ENCODE results near the gene DBT.
A peak's percentile ranks its signal among the peaks of the same experiment; 100 is the strongest.
"Not testable (repeated sequence)": the region's sequence is repeated elsewhere in the genome, so short reads cannot be mapped to it uniquely, and the experiment has no call there.

Gene DBT

DNA sequence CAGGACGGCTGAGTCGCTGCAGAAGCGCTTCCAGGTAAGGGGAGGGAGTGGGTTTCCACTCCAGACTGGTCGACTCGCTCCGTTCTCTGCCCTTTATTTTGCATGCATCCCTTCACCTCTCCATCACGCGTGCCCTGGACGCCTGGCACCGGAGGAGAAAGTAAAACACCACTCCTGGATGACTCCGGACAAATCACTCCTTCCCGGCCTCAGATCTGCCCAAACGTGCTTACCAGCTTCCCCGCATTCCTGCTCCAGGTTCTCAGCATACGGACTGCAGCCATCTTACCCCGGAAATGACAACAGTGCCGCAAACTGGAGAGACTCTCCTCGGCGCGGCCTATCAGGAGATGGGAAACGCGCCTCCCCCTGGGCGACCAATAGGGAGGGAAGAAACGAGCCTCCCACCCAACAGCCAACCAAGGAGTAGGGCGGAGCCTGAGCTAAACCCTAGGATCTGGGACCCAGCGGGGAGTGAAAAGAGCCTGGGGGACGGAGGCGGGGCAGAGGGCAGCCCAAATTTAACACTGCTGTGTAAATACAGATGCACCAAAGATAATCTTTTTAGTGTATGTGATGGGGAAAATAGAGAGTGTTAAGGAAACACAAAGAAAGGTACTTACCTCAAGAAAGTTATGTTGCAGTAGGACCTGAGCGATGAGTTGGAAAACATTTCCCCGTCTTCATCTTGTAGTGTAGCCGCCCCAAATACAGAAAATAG, at the start of gene DBT:
TSS of gene DBT (minus strand) at position 298 of the 721 bp plus-strand sequence. CDS start at position 284, 14 bp downstream.
- DNase-seq = peak; percentile 91 to 92

DNA sequence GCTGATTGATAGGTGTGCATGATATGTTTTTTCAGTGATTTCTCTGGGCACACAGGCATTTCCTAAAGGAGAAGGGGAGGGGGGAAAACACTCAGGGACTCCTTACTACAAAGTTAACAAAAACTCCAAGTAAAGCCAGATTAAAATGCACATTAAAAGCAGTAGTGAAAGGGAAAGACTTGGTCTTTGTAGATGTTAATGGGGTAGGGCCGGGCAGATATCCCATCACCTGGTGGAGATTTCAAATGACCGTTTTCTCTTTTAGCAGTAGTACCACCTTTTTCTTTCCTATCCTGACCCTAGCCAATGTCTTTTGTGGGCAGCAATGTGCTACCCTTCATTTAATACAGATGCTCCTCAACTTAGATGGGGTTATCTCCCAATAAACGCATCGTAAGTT, 48.9 kb upstream of the DBT start:
- no peak for DNase-seq

DNA sequence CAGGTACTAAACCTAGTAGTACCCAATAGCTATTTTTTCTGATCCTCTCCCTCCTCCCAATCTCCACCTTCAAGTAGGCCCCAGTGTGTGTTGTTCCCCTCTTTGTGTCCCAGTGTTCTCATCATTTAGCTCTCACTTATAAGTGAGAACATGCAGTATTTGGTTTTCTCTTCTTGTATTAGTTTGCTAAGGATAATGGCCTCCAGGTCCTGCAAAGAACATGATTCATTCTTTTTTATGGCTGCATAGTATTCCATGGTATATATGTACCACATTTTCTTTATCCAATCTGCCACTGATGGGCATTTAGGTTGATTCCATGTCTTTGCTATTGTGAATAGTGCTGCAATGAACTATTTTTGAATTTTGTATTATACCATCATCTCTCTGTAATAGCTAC, 47.4 kb upstream of the DBT start:
- DNase-seq = not testable (repeated sequence)

DNA sequence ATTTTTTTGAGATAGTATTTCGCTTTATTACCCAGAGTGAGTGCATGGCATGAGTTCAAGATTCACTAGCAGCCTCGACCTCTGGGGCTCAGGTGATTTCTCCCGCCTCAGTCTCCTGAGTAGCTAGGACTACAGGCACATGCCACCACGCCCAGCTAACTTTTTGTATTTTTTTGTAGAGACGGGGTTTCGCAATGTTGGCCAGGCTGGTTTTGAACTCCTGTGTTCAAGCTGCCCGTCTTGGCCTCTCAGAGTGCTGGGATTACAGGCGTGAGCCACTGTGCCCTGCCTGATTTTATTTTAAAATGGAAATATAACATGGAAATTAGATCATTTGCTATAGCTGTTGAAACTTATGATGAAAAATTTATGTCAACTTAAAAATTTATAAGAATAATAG, 46.5 kb upstream of the DBT start:
- DNase-seq = no peak

DNA sequence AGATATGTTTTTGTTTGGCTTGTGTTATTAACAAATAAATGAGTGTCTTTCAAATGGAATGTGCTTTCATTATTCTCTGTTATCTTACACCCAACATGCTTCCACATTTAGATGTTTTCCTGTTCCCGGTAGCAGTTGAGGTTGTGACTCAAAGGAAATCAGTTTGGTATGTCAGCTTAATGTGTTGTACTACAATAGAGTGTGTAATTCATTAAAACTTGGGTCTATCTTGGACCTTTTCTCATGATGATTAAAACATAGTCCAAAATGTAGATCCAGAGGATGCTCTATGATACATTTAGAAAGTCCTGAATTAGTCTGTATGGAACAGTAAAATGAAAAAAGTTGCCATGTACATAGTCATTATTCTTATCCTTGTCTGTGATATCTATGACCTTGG, 43.1 kb upstream of the DBT start:
- no peak for DNase-seq

DNA sequence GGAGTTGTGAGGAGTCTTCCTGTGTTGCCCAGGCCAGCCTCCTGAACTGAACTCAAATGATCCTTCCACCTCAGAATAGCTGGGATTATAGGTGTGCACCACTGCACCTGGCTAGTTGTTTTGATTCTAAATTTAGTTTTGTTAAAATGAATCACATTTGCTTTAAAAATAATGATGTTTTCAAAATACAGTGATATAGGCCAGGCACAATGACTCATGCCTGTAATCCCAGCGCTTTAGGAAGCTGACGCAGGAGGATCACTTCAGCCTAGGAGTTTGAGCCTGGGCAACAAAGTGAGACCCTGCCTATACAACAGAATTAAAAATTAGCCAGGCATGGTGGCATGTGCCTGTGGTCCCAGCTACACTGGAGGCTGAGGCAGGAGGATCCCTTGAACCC, 40.7 kb upstream of the DBT start:
- no peak for DNase-seq

DNA sequence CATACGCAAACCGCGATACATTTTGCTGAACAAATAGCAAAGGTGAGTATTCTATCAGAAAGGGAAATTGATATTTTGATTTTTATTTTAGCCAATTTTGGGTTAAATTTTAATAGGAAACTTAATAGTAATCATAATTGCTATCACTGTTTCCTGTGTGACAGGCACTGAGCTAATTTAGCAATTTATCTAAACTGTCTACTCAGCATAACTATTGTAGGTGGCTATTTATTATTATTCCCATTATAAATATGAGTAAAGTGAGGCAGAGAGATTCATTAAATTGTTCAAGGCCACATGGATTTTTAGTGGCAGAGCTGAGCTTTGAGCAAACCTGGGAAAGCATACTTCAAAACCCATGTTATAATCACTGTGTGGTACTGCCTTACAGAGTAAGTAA, 37.5 kb upstream of the DBT start:
- no peak for DNase-seq

DNA sequence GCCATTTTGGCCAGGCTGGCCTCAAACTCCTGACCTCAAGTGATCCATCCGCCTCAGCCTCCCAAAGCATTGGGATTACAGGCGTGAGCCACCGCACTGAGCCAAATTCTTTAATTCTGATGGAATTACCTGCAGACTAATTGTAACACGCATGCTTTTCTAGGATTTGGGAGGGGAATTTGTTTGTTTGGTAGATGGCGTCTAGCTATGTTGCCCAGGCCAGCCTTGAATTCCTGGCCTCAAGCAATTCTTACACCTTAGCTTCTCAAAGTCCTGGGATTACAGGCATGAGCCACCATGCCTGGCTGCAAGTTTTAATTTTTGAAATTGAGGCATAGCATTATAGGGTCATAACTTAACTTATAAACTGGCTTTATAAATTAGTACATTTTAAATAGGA, 35.0 kb upstream of the DBT start:
- DNase-seq = no peak

DNA sequence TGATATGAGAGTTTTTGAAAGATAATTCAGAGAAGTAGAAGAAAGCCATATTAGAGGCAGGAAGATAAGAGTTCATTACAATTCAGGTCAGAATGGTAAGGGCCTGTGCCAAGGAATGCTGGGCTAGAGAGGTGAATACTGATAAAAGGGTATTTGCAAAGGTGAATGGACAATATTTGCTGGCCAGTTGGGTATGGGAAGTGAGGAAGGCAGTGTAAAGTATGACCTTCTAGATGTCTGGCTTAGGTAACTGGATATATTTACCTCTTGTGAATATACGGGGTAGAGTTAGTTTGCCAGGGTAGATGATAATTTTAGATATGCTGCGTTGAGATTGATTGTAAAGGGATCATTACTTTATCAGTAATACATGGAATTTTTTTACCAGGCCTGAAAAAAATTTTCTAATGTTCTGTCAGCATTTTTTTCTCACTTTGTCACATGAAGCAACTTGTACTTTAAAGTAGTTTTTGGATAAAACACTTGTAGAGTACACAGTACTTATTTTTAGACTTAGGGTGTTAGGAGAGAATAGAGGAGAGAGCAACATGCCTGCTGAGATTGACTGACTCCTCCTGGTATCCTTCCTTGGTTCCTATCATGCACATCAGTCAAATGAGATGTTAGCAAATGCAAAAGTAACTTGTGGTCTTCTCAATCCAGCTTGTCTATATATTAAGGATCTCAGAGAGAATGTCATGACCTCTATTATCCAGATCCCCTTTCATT, 30.5 kb upstream of the DBT start:
- DNase-seq = no peak

DNA sequence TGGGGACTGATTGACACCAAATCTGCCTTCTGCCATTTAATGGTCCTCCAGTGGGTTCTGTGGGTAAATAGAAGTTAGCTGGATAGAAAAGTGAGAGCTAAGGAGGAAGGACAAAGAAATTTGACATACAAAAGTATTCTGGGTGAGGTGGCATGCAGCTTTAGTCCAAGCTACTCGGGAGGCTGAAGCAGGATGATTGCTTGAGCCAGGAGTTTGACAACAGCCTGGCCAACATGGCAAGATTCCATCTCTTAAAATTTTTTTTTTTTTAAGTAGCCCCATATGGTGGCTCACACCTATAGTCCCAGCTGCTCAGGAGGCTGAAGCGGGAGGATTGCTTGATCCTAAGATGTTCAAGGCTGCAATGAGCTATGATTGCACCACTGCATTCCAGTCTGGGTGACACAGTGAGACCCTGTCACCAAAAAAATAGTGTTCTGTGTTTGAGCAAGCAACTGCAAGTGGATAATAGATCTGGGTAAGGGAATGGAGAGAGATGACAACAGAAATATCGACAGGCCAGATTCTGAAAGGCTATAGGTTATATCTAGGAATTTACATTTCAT, 29.8 kb upstream of the DBT start:
- no peak for DNase-seq

DNA sequence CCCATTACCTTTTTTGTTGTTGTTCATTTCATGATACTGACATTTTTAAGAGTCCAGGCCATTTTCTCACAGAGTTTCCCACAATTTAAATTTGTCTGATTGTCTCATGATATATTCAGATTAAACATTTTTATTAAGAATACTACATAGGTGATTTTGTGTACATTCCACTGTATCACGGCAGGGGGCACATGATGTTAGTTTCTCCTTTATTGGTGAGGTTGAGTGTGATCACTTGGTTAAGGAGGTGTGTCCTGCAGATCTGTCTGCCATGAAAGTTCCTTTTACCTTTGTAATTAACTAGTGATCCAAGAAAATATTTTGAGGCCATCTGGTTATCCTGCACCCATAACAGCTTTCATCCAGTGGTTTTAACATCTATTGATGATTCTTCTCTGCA, 28.2 kb upstream of the DBT start:
- DNase-seq = peak; percentile 20 to 58

DNA sequence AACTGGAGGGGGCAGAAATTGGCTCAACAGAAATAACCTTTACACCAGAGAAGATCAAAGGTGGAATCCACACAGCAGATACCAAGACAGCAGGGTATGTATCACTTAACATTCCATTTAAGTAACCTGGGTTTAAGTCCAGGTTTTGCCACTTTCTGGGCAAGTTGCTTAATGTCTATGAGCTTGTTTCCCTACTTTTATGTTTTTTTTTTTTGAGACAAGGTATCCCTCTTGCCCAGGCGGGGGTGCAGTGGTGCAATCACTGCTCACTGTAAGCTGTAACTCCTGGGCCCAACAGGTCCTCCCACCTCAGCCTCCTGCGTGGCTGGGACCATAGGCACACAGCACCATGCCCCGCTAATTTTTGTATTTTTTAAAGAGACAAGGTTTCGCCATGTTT, 18.6 kb upstream of the DBT start:
- DNase-seq = no peak

DNA sequence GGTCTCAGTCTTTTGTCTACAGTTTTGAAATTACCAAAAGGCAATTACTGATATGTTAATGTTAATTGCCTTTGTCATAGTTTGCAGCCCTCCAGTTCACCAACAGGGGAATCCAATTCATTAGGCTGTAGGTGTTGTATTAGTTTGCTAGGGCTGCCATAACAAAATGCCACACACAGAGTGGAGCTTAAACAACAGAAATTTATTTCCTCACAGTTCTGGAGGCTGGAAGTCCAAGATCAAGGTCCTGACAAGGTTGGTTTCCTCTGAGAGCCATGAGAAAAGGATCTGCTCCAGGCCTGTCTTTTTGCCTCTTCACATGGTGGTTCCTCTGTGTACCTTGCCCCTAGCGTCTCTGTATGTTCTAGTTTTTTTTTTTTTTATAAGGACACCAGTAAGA, 17.6 kb upstream of the DBT start:
- DNase-seq = no peak

DNA sequence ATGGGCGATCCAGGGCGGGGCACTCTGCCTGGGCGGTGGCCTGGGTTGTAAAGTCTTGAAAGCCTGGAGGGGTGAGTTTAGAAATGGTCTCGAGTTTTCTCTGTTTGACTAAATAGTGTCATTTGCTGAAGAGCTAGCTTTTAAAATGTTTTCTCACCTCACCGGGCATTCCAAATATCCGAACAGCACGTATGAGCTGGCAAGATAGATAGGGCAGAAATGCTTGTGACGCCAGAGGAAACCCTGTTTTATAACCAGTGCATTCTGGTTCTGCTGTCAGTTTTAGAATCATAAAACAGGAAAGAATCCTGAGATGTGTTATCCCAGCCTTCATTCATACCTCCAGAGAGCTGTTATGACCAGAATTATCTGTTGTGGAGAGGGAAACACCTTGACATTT, 17.1 kb upstream of the DBT start:
- no peak for DNase-seq

DNA sequence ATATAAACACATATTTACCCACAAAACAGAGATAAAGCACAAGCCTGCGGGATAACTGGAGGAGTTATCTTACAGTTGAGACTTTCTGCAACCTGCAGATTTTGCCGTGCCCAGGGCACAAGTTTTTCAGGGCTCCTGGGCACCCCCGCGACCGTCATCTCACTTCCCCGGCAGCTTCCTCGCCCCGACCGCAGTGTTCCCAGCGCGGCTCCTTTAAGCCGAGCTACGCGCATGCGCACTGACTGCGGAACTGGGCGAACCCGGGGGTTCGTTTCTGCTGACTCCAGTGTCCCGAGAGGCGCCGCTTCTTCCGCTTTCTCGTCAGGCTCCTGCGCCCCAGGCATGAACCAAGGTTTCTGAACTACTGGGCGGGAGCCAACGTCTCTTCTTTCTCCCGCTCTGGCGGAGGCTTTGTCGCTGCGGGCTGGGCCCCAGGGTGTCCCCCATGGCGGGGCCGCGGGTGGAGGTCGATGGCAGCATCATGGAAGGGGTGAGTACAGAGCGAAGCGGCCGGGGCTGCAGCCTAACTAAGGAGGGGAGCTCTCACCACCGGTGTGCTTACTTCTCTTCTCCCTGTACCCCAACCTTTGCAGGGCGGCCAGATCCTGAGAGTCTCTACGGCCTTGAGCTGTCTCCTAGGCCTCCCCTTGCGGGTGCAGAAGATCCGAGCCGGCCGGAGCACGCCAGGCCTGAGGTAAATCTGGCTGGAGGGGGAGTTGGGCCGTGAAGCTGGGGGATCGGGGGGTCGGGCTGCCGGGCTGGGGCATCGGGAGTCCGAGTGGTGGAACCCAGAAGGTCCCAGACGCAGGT, 16.5 kb upstream of the DBT start, which contains the start of gene RTCA:
TSS of gene RTCA (plus strand) at position 286 of the 810 bp plus-strand sequence. CDS start at position 446, 160 bp downstream.
- peak; percentile 95 to 96 for DNase-seq

DNA sequence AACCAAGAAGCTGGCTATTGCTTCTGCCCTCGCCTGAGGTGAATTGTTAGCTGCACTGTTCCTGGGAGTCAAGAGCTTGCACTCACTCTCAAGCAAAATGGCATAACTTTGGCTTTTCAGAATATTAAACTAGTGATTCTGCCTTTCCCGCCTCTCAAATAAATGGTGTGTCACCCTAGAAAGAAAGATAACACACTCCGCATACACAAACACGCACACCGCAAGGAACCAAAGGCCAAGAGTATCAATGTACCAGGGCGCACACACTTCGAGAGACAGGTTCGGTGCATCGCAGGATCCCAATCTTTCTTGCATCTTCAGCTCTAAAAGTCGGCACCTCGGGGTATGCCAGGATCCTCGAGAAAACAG, 15.9 kb upstream of the DBT start:
- peak in 1 of 2 donors; percentile 47 for DNase-seq

DNA sequence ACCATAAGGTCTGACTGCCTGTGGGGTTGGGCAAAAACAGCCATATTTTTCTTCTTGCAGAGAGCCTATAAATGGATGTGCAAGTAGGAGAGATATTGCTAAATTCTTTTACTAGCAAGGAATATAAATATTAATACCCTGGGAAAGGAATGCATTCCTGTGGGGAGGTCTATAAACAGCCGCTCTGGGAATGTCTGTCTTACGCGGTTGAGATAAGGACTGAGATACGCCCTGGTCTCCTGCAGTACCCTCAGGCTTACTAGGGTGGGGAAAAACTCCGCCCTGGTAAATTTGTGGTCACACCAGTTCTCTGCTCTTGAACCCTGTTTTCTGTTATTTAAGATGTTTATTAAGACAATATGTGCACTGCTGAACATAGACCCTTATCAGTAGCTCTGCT, 14.4 kb upstream of the DBT start:
- not testable (repeated sequence) for DNase-seq

DNA sequence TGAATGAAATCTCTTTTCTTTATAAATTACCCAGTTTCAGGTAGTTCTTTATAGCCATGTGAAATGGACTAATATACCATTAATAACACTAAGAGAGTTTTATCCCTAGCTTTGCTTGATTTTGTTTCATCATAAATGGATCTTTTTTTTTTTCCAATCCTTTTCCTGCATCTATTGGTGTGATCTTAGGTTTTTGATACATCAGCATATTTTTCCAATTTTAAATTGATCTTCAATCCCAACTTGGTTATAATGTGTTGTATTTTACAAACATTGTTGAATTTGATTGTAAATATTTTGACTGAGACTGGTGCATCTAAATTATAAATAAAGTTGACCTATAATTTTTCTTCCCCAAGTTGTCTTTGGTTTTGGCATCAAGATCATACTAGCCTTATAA, 12.1 kb upstream of the DBT start:
- no peak for DNase-seq

DNA sequence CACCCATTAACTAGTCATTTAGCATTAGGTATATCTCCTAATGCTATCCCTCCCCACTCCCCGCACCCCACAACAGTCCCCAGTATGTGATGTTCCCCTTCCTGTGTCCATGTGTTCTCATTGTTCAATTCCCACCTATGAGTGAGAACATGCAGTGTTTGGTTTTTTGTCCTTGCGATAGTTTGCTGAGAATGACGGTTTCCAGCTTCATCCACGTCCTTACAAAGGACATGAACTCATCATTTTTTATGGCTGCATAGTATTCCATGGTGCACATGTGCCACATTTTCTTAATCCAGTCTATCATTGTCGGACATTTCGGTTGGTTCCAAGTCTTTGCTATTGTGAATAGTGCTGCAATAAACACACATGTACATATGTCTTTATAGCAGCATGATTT, 8.8 kb upstream of the DBT start:
- DNase-seq = not testable (repeated sequence)

DNA sequence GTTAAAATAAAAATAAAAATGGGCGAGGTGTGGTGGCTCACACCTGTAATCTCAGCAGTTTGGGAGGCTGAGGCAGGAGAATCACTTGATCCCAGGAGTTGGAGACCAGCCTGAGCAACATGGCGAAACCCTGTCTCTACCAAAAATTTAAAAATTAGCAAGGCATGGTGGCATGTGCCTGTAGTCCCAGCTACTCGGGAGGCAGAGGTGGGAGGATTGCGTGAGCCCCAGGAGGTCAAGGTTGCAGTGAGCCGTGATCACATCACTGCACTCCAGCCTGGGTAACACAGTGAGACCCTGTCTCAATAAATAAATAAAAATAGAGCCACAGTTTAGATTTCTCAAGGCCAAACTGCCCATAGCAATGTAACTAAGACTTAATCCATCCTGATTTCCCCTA, 6.6 kb upstream of the DBT start:
- not testable (repeated sequence) for DNase-seq

DNA sequence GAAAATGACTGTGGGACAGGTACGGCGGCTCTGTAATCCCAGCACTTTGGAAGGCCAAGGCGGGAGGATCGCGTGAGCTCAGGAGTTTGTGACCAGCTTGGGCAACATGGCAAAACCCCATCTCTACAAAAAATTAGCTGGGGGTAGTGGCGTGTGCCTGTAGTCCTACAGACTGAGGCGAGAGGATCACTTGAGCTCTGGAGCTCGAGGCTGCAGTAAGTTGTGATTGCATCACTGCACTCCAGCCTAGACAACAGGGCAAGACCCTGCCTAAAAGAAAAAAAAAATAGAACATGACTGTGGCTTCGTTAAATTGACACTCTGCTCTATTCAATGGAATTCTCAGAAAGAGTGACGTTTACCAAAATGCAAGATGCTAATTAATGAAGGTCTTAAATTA, 3.9 kb upstream of the DBT start:
- DNase-seq = no peak

DNA sequence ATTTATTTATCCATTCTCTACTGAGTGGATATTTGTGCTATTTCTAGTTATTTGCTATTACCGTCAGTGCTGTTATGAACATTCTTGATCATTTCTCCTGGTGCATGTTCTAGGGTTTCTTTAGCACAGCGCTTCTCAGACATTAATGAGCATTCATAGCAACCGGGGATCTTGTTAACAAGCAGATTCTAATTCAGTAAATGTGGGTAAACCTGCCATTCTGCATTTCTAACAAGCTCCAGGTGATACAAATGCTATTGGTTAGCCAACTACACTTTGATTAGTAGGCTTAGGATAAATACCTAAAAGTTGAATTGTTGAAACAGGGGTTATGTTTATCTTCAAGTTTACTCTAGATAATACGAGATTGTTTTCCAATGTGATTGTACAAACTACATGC, 3.3 kb upstream of the DBT start:
- no peak for DNase-seq

DNA sequence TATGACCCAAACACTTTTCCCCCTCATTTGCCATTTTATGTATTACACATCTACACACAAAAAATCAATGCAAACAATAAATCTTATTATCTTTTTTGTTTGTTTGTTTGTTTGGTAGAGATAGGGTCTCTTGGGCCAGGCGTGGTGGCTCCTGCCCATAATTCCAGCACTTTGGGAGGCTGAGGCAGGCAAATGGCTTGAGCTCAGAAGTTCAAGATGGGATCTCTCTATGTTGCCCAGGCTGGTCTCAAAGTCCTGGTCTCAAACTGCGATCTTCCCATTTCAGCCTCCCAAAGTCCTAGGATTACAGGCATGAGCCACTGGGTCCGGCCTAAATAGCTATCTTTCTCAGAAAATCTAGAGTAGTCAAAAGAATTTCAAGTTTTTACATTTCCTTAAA, 1.2 kb upstream of the DBT start:
- DNase-seq = no peak
